HG03039 (cell line): ENCODE data around the gene TTLL4.

Experiments used
- ATAC-seq: cut with Tn5 transposase; IDR thresholded peaks from one replicate; pipeline ENCODE4 v1.9.1; 2021; ENCODE audit warnings: mild to moderate bottlenecking, moderate library complexity; ENCODE audit not compliant: unreplicated experiment

TTLL4 gene

DNA sequence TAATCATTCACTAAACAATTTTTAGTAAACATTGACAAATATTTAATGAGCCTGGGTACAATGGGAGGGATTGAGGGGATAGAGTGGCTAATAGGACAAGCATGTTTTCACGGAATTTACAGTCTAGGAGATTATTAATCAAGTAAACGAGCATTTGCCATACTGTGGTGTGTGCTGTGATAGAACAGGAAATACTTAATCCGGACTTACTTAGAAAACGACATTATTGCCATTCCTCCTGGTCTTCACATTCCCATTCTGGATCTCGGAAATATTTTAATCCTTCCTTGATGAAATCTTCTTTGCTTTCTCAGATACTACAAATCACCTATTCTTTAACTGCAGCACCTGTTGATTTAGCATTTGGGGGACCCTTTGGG lies 905 bp downstream of the TTLL4 start:
- ATAC-seq = no peak

DNA sequence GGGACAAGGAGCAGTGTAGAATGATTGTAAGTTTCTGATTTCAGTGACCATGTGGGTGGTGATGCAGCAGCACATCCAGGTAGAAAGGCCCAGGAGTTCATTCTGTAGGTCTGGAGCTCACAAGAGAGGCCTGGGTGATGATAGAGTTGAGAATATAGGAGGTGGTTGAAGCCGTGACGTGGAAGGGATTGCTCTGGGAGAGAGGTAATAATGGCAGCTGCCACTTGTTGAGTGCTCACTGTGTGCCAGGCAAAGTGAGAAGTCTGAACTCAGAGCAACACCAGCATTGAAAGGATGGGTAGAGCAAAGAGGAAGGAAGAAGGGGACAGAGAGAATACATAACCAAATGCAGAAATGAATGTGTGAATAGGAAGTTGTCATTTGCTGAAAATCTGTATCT lies 3.3 kb downstream of the TTLL4 start:
- ATAC-seq = no peak

DNA sequence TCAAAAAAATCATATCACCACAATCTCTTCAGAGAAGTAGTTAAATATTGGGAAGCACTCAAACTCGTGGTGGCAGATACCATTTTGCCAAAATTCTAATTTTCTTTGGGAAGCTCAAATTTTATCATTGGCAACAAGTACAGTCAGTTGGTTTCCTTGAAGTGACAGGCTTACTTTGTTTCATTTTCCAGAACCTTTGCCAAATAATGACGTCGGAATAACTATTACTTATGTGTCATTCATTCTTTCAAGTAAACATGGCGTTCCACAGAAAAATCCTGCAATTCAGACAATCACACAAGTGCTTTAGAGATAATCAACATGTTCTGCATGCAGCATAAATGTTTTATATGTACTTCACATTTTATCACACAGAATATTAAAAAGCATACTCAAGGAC lies 5.4 kb downstream of the TTLL4 start:
- no peak for ATAC-seq

DNA sequence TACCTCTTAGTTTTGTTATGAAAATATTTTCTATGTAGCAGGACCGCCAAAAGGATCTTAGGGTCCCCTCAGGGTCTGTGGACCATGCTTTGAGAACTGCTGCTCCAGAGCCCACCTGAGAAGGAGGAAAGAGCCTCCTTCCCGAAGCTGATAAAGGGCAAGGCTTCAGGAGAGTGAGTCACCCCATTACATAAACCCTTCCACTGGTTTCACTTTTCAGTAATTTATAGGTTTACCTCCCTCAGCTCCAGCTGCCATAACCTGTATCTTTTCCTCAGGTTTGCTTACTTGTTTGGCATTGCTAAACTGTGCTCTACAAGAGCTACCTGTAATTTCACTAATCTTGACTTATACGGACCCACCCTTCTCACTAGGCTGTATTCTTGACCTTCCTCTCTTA lies 6.6 kb downstream of the TTLL4 start:
- no peak for ATAC-seq

DNA sequence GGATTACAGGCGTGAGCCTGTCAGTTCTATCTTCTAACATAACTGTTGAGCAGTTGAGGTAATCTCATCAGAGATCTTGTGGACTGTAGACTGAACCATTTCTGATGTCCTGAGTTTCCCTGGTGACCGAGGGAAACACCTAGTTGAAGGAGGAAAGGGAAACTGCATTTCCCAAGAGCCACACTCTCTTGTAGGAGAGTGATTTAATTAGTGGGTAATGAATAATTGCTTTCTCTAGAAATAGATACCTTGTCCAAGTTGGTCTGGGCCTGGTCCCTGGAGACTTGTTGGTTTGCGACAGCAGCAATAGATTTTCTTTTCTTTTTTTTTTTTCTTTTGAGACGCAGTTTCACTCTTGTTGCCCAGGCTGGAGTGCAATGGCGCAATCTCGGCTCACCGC lies 7.4 kb downstream of the TTLL4 start:
- ATAC-seq = no peak

DNA sequence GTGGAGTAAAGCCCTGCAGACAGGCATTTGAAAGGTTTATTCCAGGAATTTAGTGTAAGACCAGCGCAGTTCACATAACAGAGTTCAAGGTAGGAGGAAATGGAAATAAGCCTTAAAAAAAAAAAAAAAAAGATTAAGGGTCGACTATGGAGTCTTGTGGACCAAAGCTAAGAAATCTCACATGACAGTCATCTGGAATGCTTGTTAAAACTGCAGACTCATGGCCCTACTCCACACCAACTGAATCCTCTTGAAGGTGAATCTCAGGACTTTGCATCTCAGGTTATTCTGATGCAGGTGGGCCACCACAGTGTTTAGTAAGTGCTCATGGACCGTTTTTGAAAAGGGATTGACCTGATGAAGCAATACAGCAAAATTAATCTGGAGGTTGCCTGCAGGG lies 8.8 kb downstream of the TTLL4 start:
- no peak for ATAC-seq

DNA sequence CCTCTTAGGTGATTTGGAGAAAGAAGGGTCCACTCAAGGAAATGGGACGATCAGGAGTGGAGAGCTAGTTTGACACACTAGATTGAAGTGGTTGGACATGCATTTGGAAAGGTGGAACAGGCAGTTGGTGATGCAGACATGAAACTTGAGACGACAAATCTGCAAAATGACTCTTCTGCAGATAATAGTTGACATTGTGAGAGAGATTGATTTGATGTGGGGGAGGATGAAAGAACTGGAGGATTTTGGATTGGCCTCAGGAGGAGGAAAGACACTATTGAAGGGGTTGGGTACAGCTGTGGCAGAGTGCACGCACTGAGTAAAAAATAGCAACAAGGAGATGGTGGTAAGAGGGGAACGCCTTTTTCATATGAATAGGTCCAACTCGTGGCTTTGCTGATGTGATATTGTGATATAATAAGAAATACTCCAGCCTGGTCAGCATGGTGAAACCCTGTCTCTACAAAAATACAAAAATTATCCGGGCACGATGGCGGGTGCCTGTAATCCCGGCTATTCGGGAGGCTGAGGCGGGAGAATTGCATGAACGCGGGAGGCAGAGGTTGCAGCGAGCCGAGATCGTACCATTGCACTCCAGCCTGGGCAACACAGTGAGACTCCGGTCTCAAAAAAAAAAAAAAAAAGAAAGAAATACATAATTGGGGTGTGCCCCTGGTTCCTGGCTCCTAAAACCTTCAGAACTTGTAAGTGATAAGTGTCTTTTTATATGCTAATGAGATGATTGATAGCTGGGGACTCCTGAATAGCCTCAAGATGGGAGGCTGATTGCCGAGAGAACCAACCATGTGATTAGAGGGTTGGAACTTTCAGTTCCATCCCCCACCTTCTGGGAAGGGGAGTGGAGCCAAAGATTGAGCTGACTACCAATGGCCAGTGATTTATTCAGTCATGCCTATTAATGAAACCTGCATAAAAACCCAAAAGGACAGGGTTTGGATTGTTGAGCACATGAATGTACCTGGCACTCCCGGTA lies 9.7 kb downstream of the TTLL4 start:
- no peak for ATAC-seq

DNA sequence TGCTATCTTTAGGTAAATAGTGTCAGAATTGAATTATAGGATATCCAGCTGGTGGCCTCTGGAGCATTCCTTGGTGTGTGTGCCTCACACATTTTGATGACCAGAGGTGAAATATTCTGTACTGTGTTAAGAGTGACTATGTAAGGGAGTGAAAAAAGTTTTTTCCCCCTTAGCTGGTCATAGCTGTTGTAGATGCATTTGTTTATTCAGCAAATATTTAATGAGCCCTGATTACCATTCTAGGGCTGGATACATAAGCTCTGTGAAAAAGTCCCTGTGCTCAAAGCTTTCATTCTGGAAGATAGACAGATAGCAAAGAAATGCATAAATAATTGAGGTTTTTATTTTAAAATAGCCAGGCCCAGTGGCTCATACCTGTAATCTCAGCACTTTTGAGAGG lies 10.9 kb downstream of the TTLL4 start:
- no peak for ATAC-seq

DNA sequence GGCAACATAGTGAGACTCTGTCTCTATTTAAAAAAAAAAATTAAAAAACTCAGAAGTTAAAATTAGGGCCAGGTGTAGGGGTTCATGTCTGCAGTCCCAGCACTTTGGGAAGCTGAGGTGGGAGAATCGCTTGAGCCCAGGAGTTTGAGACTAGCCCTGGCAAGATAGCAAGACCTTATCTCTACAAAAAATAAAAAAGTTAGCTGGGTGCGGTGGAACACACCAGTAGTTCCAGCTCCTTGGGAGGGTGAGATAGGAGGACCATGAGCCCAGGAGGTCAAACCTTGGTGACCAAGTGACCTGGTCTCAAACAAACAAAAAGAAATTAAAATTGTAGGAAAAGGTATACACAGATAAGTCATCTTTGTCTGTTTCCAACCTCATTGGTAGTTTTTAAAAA lies 11.3 kb downstream of the TTLL4 start:
- no peak for ATAC-seq

DNA sequence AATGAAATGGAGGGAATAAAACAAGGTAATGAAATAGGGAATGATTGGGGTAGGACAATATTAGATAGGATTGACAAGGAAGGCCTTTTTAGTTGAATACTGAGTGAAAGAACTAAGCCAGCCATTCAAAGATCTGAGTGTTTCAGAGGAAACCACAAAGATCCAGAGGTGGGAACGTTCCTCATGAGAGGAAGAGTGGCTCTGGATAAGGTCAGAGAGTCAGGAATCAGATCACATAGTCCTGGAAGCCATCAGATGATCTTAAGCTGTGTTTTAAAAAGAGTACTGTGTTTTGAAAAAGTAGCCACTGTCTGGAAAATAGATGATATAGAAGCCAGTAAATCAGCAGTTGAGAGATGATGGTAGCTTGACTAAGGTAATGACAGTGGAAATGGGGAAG lies 11.8 kb downstream of the TTLL4 start:
- no peak for ATAC-seq

DNA sequence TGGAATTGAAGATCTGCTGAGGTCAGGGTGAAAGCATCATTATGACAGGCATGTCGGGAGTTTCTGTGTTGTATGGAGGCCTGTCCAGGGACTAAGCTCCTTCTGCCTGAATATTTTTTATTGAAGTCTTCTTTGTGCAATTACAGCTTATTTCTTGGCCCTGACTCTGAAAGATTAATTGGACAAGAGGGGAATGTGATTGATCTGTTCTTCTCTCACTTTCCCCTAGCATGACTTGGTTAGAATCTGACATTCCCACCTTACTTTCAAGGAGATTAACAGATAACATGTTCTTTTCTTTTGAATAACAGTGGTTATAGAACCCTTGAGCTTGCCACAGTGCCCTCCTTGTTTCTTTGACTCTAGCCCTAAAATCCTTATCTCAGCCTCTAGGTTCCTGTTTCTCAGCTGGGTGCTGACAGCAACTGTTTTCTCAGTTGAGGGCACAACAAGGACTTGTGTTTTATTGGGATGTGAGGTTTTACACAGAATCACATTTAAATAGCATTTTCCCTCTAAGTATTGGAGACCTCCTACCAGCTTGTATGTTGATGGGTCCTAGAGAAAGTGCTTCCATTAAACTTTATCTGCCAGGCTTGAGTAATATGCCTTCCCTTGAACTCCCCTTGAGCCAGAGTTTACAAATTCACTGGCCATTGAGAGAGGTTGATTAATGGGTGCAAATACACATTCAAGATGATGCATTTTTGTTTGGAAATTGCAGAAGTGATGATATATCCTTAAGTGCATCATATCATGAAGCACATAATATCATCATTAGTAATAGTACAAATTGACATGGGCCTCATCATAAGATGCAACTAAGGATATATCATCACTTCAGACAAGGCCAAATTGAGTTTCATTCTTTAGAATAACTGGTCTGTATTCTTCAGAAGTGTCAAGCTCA lies 12.5 kb downstream of the TTLL4 start:
- ATAC-seq = no peak

DNA sequence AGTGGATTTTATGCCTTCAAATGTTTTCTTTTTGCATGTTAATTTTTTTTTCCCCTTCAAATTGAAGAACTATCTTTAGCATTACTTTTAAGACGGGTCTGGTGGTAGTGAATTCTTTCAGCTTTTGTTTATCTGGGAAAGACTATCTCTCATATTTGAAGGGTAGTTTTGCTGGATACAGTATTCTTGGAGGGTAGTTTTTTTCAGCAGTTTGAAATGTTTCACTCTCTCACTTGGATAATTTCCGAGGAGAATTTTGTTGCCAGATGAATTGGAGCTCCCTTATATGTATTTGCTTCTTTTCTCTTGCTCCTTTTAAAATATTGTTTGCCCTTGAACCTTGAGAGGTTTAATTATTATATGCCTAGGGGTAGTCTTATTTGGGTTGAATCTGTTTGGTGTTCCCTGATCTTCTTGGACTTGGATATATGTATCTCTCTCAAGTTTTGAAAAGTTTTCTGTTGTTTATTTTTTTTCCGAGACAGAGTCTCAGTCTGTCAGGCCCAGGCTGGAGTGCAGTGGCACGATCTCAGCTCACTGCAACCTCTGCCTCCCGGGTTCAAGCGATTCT lies 15.5 kb downstream of the TTLL4 start:
- no peak for ATAC-seq

DNA sequence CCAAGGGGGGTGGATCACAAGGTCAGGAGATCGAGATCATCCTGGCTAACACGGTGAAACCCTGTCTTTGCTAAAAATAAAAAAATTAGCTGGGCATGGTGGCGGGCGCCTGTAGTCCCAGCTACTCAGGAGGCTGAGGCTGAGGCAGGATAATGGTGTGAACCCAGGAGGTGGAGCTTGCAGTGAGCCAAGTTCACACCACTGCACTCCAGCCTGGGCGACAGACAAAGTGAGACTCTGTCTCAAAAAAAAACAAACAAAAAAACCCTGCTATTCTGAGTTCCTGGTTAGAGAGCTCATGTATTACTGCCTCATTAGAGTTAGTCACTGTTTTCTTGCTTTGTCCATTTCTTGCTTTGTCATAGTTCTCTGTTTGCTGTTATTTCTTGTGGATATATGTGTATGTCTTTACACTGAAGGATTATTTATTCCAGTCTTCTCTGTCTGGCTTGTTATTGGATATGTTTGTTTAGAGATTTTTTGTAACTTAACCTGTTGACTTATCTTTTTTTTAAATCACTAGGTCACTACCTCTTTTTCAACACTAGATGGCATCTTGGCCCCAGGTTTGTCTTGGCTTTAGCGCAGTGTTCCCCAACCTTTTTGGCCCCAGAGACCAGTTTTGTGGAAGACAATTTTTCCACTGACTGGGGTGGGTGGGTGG lies 17.0 kb downstream of the TTLL4 start:
- ATAC-seq = no peak

DNA sequence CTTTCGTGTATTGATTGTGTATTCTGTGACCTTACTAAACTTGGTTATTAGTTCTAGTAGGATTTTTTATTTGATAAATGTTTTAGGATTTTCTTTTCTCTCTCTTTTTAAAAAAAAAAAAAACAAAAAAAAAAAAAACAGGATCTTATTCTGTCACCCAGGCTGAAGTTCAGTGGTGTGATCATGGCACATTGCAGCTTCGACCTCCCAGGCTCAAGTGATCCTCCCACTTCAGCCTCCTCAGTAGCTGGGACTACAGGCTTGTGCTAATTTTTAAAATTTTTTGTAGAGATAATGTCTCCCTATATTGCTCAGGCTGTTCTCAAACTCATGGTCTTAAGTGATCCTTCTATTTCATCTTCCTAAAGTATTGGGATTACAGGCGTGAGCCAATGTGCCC lies 19.0 kb downstream of the TTLL4 start:
- ATAC-seq = no peak

DNA sequence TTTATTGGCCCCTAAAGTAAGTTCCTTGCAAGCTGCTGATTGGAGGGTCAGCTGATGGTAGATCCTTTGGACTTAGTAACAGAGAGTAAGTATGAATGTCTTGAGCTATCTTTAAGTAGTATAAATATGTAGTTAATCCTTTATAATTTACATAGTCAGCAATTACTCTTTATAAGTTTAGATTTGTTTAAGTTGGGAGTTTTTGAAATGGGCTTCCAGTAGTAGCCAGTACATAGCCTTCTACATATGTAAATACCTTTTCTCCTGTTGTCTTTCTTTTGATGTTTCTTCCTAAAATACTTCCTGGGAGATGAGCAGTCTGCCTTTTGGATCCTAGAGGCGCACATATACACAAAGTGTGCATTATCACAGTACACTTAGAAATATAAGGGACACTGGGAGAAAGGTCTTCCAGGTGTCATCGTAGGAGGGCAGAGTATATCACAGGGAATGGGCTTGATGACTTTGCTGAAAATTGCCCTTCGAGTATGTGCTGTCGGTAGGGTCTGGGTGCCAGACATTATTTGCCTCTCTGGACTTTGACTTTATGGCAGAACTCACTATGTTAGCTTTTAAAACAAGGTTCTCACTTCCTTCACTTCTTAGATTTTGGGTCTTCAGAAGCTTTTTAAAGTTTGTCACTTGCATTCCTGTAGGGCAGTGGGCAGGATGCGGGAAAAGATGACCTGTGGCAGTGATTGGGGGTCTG lies 21.6 kb downstream of the TTLL4 start:
- no peak for ATAC-seq

DNA sequence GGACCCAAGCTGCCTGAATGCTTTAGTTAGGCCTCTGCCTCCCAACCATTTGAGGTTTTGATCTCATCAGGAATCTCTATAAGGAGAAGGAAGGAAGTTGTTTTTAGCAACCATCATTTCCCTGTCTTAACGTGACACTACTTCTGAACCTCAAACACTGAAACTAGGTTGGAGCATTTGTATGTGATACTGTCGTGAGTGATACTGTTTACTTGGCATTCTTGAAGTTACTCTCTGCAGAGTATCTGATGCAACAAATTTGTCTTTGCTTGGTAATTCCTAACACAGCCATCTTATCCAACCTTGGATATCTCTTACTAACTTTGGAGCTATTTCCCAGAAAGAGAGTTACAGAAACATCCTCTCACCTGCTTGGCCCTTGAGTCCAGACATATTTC lies 22.1 kb downstream of the TTLL4 start:
- no peak for ATAC-seq

DNA sequence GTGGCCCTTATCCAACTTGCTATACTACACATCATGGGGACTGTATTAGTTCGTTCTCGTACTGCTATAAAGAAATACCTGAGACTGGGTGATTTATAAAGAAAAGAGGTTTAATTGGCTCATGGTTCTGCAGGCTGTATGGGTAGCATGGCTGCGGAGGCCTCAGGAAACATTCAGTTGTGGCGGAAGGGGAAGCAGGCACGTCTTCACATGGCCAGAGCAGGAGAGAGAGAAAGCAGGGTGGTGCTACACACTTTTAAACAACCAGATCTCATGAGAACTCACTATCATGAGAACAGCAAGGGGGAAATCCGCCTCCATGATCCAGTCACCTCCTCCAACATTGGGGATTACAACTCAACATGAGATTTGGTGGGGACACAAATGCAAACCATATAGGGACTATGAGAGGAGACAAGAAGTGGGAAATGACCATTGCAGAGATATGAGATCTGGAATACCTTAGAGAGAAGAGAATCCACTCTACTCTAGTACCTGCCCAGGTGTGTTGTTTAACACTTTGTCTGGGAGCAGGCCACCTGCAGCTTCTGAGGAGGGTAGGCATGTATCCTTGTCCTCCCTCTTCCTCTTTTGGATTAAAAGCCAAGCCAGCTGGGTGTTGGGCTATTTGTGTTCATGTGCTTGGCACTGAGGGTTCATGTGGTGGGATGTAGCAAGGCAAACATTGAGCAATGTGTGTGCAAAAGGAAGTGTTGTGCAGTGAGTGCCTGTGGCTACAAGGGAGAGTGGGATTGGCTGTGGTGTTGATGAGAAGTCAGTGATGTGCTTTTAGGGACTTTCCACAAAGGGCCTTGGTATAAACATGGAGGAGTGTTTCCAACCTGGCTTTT lies 22.8 kb downstream of the TTLL4 start:
- no peak for ATAC-seq

DNA sequence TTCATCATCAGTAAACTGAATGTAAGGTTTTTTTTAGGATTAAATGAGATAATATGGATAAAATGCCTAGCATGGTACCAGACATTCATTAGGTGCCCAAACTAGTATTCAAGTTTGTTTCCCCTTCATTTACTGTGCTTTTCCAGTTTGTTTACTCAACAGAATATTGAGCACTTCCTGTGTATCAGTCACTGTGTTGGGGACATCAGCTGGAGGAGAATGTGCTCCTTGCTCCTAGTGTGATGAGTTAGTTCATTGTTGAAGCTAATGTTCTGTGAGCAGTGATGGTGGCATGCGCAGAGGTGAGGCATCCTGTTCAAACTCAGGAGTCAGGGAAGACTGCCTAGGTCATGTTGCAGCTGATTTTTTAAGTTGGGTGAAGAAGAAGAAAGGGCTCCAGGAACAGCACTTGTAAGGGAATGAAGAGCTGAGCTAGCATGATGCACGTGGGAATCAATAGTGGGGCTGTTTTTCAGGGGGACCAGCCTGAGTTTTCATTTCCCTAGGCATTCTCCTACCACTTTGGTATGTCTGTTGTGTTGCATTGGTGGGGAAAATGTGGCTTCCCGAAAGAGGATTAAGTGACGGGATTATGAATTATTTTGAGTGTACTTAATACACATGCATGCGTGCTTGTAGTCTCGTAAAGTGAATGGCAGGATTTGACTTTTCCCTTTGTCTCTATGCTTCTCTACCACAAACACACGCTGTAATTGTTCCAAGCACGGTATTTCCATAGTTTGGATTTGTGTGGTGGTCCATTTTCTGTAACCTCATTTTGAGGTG lies 23.7 kb downstream of the TTLL4 start:
- ATAC-seq = no peak

DNA sequence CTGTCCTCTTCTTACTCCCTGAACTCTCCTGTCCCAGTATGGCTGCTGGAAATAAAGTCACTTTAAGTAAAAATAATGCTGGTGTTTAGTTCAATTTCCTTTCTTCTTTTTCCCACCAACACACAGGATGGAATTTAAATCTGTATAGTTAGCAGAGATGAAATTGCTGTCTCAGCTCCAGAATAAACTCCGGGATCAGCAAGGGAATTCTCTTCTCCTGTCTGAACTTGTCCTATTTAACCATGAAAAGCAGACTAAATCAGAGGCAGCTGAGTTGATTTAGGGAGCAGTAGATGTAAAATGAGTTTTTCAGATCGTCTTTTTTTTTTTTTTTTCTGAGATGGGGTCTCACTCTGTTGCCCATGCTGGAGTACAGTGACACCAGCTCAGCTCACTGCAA lies 25.9 kb downstream of the TTLL4 start:
- no peak for ATAC-seq
